HG02981 (cell line): ENCODE measurements around the gene ALK.

ENCODE experiments used
- ATAC-seq: cut with Tn5 transposase; IDR thresholded peaks from one replicate; pipeline ENCODE4 v1.9.1; 2021; ENCODE audit warnings: mild to moderate bottlenecking, moderate library complexity; ENCODE audit not compliant: unreplicated experiment

ALK gene

DNA sequence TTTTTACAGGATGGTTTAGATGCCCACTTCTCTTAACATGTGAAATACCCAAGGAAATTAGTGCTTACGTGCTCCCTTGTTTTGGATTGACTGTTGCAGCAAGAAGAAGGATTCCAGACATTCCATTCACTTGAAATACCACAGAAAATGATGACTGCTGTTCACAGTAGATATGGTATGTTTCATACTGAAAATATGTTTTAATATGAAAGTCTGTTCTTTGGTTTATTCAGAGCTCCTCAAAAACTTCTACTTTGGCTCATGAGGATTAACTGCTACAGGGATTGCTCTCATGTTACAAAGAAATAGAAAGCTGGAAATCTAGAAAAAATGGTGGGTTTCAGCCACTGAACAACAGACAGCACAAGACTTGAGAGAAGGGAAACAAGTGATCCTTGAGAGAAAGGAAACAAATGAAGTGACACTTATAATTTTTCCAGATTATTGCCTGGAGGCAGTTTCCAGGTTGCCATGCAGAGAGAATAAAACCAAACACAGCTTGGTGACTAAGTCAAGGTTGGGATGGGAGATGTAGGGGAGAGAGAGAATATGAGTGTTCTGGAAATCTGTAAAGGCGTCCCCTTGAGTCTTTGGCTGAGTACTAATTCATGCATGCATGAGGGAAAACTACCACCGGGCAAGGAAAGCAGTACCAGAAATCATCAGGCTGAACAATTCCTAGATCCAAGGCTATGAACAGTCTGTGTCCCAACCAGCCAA, 458.0 kb downstream of the ALK start:
- ATAC-seq = no peak

DNA sequence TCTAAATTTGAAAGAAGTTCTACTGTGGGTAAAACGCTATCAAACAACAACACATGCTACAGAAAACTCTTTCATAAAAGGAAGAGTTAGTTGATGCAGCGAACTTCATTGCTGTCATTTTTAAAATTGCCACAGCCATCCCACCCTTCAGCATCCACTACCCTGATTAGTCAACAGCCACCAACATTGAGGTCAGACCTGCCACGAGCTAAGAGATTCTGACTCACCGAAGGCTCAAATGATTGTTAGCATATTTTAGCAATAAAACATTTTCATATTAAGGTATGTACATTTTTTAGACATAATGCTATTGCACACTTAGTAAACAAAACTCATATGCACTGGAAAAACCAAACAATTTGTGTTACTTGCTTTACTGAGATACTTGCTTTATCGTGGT, 459.1 kb downstream of the ALK start:
- no peak for ATAC-seq

DNA sequence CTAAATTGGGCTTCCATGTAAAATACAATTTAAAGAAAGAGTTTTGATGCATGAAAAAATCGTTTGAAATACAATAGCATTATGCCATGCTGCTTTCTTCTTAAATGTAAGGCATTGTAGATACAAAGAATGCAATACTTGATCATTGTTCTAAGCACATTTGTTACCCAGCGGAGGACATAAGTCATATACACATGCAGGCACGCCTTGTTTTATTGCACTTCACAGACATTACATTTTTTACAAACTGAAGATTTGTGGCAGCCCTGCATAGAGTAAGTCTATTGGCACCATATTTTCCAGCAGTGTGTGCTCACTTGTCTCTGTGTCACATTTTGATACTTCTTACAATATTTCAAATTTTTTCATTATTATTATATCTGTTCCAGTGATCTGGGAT, 461.2 kb downstream of the ALK start:
- no peak for ATAC-seq

DNA sequence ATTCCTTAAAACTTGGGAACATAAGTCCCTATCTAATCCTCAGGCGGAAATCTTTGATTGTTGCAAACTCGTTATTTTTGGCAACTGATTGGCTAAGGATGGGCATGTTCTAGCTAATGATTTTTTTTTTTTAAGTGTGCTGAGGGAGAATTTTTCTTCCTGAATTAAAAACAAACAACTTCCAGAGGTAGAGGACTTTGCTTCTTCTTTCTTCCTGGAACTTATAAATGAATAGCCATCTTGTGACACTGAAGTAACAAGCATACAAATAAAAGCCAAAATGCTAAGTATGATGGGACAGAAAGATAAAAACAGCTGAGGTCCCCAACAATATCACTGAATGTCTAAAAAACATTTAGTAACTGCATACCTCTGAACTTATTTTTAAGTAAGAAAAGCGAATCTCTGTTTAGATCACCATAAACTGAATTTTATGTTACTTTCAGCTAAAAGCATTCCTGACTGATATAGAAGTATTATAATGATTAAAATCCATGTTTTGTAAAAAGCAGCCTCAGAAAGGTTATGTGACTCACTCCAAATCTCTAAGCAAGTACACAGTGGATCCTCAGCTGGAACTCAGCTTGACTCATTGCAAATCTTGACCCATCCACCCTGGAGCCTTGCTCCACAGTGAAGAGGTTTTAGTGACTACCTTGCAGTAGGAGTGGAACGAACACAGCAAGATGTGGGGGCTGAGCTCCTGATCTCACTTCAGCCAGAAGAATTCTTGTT, 461.8 kb downstream of the ALK start:
- no peak for ATAC-seq

DNA sequence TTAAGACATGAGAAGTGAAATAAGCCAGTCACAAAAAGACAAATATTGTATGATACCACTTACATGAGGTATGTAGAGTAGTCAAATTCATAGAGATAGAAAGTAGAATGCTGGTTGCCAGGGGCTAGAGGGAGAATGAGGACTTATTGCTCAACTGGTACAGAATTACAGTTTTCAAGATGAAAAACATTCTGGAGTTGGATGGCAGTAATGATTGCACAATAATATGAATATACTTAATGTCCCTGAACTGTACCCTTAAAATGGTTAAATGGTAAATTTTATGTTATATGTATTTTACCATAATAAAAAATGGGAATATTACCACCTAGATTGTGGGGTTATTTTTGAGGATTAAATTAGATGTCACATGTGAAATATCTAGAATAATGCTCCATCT, 465.0 kb downstream of the ALK start:
- no peak for ATAC-seq

DNA sequence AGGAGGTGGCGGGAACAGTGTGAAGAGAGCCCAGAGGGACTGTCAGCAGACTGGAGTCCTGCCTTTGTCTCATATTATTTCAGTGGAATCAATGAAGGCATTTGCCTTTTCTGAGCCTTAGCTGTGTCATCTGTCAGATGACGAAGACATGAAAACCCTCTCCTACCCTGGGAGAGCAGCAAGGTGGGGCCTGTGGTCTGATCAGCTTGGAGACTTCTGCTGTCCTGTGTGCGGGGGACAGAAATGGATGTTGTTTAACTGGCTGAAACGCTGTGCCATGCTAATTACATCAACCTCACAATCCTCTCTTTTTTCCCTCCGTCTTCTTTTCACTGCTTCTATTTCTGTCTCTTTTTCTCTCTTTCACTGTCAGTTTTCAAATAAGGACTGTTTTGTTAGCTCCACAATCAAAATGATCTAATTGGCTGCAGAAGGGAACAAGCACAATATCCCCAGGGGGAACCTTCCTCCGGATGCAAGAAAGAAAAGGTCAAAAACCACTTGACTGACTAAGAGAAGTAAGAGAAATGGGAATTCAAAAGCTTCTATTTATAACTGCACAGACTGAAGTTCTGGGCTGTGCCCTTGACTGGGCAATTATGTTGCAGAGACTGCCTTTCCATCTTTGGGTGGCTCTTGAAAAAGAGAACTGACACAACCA, 466.1 kb downstream of the ALK start:
- ATAC-seq = no peak

DNA sequence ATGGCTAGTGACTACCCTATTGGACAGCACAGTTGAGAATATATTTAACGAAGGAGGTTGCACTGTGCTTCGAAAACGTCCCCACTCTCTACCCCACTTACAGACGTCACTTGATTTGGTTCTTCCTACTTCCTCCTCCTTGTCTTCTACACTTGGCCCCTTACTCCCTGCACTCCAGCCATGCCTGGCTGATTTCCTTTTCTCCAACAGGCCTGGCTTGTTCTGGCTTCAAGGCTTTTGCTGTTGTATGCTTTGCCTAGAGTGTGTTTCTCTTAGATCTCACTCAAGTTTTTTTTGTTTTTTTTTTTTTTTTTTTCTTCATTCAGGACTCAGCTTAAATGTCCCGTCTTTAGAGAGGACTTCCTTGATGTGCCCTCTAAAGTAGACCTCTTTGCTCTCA, 469.4 kb downstream of the ALK start:
- ATAC-seq = no peak

DNA sequence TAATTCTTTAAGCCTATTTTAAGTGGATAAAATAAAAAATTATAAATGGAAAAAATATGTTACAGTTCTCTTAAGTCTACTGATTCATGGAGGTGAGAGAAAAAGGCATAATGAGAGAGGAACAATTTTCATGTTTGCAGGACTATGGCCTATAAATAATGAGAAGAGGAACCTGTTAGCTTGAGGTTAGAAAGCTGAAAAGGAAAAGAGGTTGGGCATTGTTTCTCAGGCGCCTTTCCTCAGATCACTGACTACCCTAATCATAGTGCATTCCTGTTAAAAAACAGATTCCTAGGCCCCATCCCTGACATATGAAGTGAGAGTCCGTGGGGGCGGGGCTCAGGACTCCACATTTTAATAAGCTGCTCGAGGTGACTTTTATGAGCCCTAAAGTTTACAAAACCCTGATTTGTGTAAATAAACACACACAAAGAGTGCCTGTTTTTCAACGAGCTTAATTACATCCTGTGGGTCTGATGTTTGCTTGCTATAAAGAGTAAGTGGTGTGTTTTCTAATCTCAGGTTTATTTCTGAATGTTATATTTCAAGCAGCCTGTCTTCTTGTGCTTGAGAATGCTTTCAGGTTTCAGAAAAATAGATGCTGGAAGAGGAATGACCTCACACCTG, 470.7 kb downstream of the ALK start:
- ATAC-seq = no peak

DNA sequence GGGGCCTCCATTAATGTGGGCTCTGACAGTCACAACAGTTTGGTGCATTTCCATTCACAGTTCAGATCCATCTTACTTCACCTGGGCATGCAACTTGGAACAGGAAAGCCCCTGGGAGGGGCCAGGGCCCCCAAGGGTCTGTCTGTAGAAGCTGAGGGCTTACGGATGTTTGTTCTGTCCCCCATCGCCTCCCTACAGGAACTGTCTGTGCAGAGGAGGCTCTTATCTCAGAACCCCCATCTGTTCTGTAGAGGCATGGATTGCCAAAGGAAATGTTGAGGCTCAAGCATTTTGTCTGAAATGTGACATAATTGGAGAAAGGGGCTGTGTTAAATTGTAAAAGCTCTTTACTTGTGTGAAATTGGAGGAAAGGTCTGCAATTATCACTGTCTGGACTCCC, 471.9 kb downstream of the ALK start:
- no peak for ATAC-seq

DNA sequence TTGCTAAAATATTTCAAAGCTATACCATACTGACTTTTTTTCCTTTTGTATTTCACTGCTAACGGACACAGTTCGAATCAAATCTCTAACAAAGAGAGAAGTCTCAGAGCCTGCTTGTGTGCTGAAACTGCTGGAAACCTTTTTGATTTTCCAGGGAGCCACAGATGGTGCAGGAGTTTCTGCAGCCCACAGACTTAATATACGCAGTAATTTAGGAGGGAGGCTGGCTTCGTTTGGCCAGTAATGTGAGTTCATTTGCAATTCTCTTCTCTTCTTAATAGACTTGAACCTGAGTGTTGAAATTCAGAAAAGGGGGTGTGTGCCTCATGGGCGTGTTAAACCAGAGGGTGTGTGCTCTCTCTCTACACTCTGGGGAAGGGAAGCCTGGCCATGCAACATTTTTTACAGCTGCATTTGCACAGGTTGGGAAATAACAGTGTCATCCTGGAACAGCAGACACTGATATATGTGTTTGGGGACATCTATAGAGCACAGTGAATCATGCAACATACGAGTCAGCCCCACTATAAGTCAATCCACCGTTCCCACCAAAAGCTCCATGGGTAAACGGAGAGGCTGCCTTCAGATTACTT, 473.2 kb downstream of the ALK start:
- no peak for ATAC-seq

DNA sequence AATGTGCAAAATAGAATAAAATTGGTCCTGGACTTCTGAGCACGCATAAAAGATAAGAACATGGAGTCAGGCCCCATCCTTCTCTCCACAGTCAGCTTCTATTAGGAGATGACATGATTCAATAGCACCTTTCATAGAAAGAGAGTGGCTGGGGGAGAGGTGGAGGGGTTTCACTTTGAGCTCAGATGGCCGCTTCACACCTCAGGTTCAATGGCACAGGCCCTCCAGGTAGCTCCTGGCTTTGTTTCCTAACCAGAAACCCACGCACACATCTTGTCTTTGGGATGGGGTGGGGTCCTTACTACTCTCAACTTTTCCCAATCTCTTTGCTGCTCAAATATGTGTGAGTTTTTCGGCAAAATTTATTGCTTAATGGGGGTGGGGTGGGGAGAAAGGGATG, 473.9 kb downstream of the ALK start:
- ATAC-seq = no peak

DNA sequence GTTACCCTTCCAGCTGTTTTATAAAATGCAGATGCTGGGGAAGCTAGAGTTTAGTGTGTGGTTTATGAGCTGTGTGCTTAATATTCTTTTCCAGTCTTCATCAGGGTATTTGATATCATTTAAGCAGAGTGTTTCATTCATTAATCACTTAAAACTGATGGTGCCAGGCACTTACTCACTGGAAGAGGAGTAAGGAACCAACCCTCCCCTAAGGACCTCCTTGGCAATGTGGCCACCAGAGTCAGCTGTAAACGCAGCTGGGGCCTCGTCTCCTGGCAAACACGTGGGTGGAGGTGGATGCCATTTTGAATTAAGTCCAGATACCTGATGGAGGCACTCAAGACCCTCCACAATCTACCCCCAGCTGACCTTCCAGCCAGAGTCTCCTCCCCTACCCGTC, 474.5 kb downstream of the ALK start:
- ATAC-seq = no peak

DNA sequence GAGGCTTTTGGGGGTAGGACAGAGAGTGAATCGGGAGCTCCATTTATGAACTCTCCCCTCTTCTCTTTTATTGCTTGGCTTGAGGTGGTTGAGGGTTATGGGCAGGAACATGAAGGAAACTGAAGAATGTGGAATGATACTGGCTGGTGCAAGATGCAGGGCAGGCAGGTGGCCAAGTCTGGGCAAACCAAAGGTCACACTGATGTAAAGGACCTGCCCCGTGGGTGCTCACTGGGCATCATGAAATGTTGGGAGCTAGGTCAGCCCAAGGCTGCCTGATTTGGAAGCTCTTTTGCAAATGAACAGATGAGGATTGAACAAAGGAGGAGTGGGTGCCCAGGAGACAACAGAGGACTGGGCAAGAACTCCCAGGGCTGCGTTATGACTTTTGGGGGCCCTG, 477.2 kb downstream of the ALK start:
- ATAC-seq = no peak

DNA sequence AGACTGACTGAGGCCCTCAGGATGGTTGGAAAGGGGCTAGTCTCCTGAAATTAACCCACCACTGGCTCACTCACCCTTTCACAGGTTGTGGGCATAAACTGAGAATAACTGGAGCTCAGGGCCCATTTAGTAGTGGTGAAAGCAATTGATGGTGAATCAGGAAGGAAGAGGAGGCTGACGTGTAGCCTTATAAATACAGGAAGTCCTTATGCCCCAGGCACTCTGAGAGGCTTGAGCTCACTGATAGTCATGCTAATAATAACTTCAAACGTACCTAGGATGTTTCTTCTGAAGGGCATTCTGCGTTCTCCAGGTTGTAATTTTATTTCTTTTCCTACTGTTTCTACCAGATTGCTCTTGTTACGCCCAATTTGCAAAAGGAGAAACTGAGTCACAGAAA, 477.8 kb downstream of the ALK start:
- ATAC-seq = no peak

DNA sequence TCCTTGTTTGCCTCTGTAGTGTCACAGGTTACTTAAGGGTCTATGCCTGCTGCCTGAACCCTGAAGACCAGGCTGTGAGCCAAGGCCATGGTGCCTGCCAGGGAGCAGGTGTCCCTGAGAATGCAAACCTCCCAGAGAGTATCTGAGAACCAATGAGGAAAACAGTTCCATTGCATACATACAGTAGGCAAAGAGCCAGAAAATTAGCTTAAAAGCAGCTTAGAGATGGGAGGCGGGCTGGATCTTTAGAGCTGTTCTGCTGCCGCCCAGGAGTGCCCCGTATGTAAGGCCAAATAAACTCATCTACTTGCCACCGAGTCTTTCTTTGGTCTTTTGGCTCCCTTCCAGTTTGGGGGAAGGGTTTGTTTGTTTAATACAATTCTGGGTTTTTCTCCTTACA, 478.2 kb downstream of the ALK start:
- ATAC-seq = no peak

DNA sequence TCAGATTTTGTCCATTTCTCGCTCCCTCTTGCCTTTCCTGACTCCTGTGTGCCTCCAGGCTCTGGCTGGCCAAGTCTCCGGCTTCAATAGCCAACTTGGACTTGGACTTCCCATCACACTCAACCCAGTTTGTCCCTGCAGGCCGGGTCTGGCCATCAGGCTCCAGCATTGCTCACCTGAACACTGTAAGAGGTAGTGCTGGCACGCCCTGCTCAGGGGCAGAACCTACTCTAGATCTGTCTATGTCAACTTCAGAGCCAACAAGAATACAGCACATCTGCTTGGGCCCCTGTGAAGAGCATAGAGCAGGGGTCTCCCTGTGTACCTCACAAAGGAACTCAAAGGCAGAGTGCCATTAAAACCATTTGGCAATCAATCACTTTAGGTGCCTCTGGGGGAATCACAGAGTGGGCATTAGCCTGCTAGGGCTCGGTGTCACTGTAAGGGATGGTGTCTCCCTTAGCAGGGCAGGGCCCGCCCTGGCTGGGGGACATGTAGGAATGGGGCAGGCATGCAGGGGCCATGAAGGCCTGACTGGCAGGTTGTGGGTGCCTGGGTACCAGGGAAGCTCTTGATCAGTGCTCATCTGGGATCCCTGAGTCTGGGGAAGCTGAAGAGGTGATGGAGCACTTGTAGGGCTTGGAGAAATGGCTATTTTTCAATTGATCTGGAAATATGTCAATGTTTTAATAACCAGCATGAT, 480.3 kb downstream of the ALK start:
- ATAC-seq = no peak

DNA sequence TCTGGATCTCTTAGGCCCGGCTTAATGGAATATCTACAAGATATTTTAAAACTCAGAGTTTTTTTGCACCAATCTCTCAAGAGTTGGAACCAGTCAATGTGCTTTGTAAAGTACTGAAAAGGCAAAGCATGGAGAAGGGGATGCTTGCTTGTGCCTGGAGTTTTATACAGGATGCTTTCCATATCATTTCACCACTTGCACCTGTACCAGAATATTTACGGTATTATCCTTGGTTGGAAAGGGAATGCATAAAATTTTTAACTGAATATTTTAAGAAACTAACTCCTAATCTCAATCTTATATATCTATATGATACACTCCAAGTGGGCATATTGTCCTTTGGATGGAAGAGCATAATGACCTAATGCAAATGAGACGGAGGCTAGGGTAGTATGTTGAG, 487.5 kb downstream of the ALK start:
- ATAC-seq = no peak

DNA sequence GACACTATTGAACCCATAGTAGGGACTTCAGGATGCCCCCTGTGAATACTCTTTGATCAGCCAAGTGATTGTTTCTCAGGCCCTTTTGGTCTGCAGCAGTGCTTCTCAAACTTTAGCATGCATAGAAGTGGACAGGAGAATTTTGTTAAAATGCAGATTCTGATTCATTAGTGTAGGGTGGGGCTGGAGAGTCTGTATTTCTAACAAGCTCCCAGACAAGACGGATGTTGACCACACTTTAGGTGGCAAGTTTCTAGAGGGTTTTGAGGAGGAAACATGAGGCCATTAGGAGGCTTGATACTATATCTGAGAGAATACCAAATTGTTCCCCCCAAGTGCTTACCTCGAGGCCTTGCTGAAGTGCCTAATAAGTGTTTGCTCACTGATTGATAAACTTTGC, 488.3 kb downstream of the ALK start:
- ATAC-seq = no peak

DNA sequence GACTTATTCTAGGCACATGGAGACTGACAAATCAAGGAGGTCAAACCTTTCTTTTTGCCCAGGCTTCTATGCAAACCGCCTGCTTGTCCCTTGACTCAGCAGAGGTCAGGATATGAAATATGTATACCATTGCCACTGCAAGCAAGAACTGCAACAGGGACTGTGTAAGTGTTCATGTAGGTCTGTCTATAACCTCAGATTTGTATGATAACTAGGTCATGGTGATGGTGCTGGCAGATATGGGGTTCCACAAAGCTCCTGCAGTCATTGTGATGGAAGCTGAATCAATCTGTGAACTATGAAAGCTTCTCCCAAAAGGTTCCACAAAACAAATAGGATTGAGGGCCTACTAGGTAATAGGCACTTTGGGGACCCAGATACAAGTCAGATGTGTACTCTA, 489.9 kb downstream of the ALK start:
- no peak for ATAC-seq

DNA sequence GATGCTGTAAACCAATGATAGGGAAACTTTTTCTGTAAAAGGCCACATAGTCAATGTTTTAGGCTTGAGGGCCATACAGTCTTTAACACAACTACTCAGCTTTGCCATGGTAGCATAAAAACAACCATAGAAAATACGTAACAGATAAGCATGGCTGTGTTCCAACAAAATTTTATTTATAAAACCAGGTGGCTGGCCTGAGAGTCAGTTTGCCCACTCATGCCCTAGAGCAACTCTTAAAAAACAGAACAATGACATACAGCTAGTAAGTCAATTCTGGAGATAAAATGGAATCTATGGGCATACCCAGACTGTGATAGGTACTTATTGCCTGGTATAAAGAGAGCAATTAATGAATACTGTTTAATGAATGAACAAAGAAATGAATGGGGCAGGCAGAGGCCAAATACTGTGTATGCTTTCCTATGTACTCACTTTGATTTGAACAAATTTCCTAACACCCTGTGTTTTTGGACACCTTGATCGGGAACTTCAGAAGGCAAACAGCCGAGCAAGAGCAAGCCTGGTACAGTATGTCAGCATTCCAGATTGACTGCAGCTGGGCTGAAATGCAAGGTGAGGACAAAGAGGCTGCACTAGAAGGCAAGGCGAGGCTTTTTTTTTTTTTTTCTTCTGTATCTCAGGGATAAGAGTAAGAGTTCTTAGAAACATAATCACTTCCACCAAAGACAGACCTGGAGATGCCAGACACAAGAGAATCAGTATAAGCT, 490.8 kb downstream of the ALK start:
- ATAC-seq = no peak
